ENCODE measurements around the gene ZNF655.
"Not testable (repeated sequence)": the region's sequence is repeated elsewhere in the genome, so short reads cannot be mapped to it uniquely, and the experiment has no call there.

ZNF655 gene

GRCh38 chr7:99561737-99562051 lies 3.3 kb downstream of the ZNF655 start:
- peaks cover 0 to 37% (median 23%) of the 10 kb centered on the region in 4 donors for H3K4me1 ChIP-seq
- intact Hi-C loops (cut with DNase I; ENCODE audit: low total_unique reads) = no loop called here
- no peak overlapping the region for H3K27ac ChIP-seq
- no peak for DNase-seq
- H3K4me3 ChIP-seq = no peak overlapping the region
- peaks cover 45 to 67% (median 54%) of the 10 kb centered on the region in 3 donors for H3K36me3 ChIP-seq
- H3K27me3 ChIP-seq = no peaks in the 10 kb centered on the region
- no peak for TF ChIP-seq CTCF (IDR thresholded peaks at IDR 0.05)
- H3K9me3 ChIP-seq = no peaks in the 10 kb centered on the region

DNA sequence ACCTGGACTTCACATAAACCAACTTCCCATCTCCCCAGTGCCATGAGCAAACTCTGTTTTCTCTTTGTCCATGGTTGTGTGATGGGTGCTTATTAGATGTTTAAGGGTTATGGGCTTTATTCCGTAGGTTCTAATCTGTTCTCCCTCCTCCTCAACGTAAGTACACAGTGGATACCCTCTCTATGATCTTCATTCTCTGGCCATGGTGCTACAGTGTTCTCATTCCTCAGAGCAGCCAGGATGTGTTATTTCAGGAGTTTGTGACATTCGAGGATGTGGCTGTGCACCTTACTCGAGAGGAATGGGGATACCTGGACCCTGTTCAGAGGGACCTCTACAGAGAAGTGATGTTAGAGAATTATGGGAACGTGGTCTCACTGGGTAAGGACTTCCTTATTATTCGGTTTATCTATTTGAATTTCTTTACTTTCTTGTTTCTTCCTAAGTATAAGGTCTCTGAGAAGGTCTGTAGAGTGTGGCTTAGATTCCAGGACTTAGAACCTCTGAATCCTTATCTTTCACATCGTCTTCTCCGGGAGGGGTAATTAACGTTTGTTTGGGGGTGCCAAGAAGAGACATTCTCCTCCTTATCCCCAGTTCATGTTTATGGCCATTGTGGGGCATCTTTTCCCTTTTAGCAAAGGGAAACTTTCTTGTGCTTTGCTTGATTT lies 3.8 kb downstream of the ZNF655 start:
- no peak for TF ChIP-seq CTCF (IDR thresholded peaks at IDR 0.05)
- no peak overlapping the region for H3K27ac ChIP-seq
- peaks cover 47 to 70% (median 54%) of the 10 kb centered on the region in 3 donors for H3K36me3 ChIP-seq
- peaks cover 0 to 31% (median 18%) of the 10 kb centered on the region in 4 donors for H3K4me1 ChIP-seq
- intact Hi-C loops (cut with DNase I; ENCODE audit: low total_unique reads) = no loop called here
- H3K27me3 ChIP-seq = no peaks in the 10 kb centered on the region
- no peak overlapping the region for H3K4me3 ChIP-seq
- no peaks in the 10 kb centered on the region for H3K9me3 ChIP-seq
- DNase-seq = no peak

GRCh38 chr7:99562832-99563231 lies 4.4 kb downstream of the ZNF655 start:
- Histone ChIP-seq H3K36me3 (peaks cover 47 to 74% (median 58%) of the 10 kb centered on the region in 3 donors), H3K27ac (no peak overlapping the region), H3K27me3 (no peaks in the 10 kb centered on the region), H3K4me1 (peaks cover 0 to 27% (median 13%) of the 10 kb centered on the region in 4 donors), H3K4me3 (no peak overlapping the region), H3K9me3 (no peaks in the 10 kb centered on the region)
- no peak for DNase-seq
- no peak for TF ChIP-seq CTCF (IDR thresholded peaks at IDR 0.05)
- intact Hi-C loops (cut with DNase I; ENCODE audit: low total_unique reads) = no loop called here

DNA sequence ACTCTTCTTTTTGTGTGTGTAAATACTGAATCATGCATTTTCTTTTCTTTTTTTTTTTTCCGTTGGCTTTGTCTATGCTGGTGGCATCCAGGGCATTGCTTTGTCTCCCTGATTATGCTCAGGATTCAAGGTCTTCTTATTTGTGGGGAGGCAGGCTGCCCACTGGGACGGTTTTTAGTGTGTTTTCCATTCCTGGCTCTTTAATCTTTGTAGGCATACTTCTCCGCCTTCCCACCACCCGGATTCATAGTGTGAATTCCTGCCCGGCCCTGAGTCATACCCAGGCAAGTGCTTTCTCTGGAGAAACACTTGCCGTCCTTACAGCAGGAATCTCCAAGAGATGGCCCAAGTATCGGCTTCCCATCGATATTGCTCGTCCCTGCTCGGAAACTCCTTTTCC lies 5.2 kb downstream of the ZNF655 start:
- H3K4me1 ChIP-seq = peaks cover 0 to 27% (median 13%) of the 10 kb centered on the region in 4 donors
- no peaks in the 10 kb centered on the region for H3K27me3 ChIP-seq
- DNase-seq = no peak
- intact Hi-C loops (cut with DNase I; ENCODE audit: low total_unique reads) = no loop called here
- no peak overlapping the region for H3K4me3 ChIP-seq
- no peak overlapping the region for H3K27ac ChIP-seq
- no peaks in the 10 kb centered on the region for H3K9me3 ChIP-seq
- peaks cover 51 to 82% (median 62%) of the 10 kb centered on the region in 3 donors for H3K36me3 ChIP-seq
- no peak for TF ChIP-seq CTCF (IDR thresholded peaks at IDR 0.05)

GRCh38 chr7:99568770-99569169 lies 10.3 kb downstream of the ZNF655 start:
- intact Hi-C loops (cut with DNase I; ENCODE audit: low total_unique reads); H3K4me1 ChIP-seq; H3K4me3 ChIP-seq; H3K27me3 ChIP-seq; H3K9me3 ChIP-seq; DNase-seq; H3K27ac ChIP-seq: not testable (repeated sequence)
- H3K36me3 ChIP-seq = peaks cover 51 to 95% (median 76%) of the 10 kb centered on the region in 3 donors

DNA sequence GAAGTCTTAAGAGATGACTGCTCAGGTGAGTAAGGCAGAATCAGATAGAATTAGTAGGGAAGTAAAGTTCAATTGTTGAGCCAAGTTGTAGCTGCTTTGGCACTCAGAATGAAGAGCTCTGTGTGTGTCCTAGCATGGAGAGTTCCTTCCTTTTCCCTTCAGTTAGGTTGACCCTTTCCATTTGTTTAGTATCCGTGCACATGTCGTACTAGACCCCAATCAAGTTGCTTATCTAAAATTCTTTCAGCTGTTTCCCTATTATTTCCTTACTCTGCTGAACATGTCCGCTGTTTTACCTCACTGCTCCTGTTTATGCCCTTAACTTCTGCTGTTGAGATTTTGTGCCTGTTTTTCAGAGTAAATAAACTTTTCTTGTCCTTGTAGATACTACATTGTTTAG lies 13.3 kb downstream of the ZNF655 start:
- Histone ChIP-seq H3K27ac (no peak overlapping the region), H3K36me3 (peaks cover 36 to 66% (median 51%) of the 10 kb centered on the region in 3 donors), H3K27me3 (no peaks in the 10 kb centered on the region), H3K4me1 (no peaks in the 10 kb centered on the region), H3K4me3 (no peak overlapping the region), H3K9me3 (no peaks in the 10 kb centered on the region)
- TF ChIP-seq CTCF (IDR thresholded peaks at IDR 0.05) = no peak
- DNase-seq = no peak
- intact Hi-C loops (cut with DNase I; ENCODE audit: low total_unique reads) = no loop called here
